Measurements from ENCODE around the gene BCL10. TPM values are rescaled to one million over a fixed set of nuclear protein-coding genes. Genes with fewer than 3 reads are reported as not detected.

Gene BCL10
- polyA plus RNA-seq, 1 donor from 2014 or later, result 17.3 TPM

GRCh38 chr1:85274969-85275453 lies 1.4 kb downstream of the BCL10 start:
- Histone ChIP-seq H3K9ac (ENCODE audit: low read length) (peak overlapping the region; percentile 92), H3K9me2 (ENCODE audit: insufficient read depth, low read length) (no peaks in the 10 kb centered on the region), H3K27me3 (ENCODE audit: insufficient read depth, low read depth, low read length) (no peaks in the 10 kb centered on the region), H3K4me2 (ENCODE audit: low read length) (peak overlapping the region; percentile 99), H3K4me3 (ENCODE audit: low read length) (peak overlapping the region; percentile 99), H2AFZ (ENCODE audit: low read depth, low read length) (no peak overlapping the region), H3K36me3 (ENCODE audit: insufficient read depth, low read length) (no peaks in the 10 kb centered on the region), H3K79me2 (replicated peaks; ENCODE audit: insufficient read depth, low read length) (peaks cover 38% of the 10 kb centered on the region), H3F3A (ENCODE audit: insufficient read depth, low read length, poor library complexity, severe bottlenecking) (no peaks in the 10 kb centered on the region), H3K27ac (ENCODE audit: low read length) (no peak overlapping the region), H3K9me3 (ENCODE audit: low read length) (no peaks in the 10 kb centered on the region), H4K20me1 (ENCODE audit: insufficient read depth) (no peaks in the 10 kb centered on the region)
- no peak for TF ChIP-seq SMC3 (conservative IDR thresholded peaks at IDR 0.05; ENCODE audit: poor library complexity)
- no peak for TF ChIP-seq TAF1 (IDR thresholded peaks at IDR 0.05; ENCODE audit: low read depth)
- TF ChIP-seq CTCF (IDR thresholded peaks at IDR 0.05; ENCODE audit: poor library complexity, severe bottlenecking), result no peak
- TF ChIP-seq POLR2AphosphoS5 (IDR thresholded peaks at IDR 0.05), result no peak
- TF ChIP-seq RAD21 (conservative IDR thresholded peaks at IDR 0.05), result no peak
- no peak for TF ChIP-seq EZH2 (IDR thresholded peaks at IDR 0.05; ENCODE audit: borderline replicate concordance, insufficient read depth, low read length, poor library complexity, severe bottlenecking)
- no peak for TF ChIP-seq MXI1 (conservative IDR thresholded peaks at IDR 0.05; ENCODE audit: poor library complexity, severe bottlenecking)
- no peak for TF ChIP-seq EP300 (conservative IDR thresholded peaks at IDR 0.05; ENCODE audit: poor library complexity, severe bottlenecking)

- H3K4me2 ChIP-seq (ENCODE audit: low read length), result no peak overlapping the region
- TF ChIP-seq CTCF (IDR thresholded peaks at IDR 0.05; ENCODE audit: poor library complexity, severe bottlenecking) (no peak), EZH2 (IDR thresholded peaks at IDR 0.05; ENCODE audit: borderline replicate concordance, insufficient read depth, low read length, poor library complexity, severe bottlenecking) (no peak), MXI1 (conservative IDR thresholded peaks at IDR 0.05; ENCODE audit: poor library complexity, severe bottlenecking) (no peak), REST (IDR thresholded peaks at IDR 0.05; ENCODE audit: borderline replicate concordance) (no peak), RAD21 (conservative IDR thresholded peaks at IDR 0.05) (no peak)
- no peaks in the 10 kb centered on the region for H4K20me1 ChIP-seq (ENCODE audit: insufficient read depth)
- H3K4me3 ChIP-seq (ENCODE audit: low read length), result peak overlapping the region; percentile 99
- H3K36me3 ChIP-seq (ENCODE audit: insufficient read depth, low read length), result no peaks in the 10 kb centered on the region
- peaks cover 38% of the 10 kb centered on the region for H3K79me2 ChIP-seq (replicated peaks; ENCODE audit: insufficient read depth, low read length)
- no peaks in the 10 kb centered on the region for H3K27me3 ChIP-seq (ENCODE audit: insufficient read depth, low read depth, low read length)
- no peaks in the 10 kb centered on the region for H3K9me2 ChIP-seq (ENCODE audit: insufficient read depth, low read length)
- no peak overlapping the region for H3K9ac ChIP-seq (ENCODE audit: low read length)
- H3K9me3 ChIP-seq (ENCODE audit: low read length), result no peaks in the 10 kb centered on the region
- no peak overlapping the region for H3K27ac ChIP-seq (ENCODE audit: low read length)
- H2AFZ ChIP-seq (ENCODE audit: low read depth, low read length), result no peak overlapping the region
- H3F3A ChIP-seq (ENCODE audit: insufficient read depth, low read length, poor library complexity, severe bottlenecking), result no peaks in the 10 kb centered on the region
Observed at GRCh38 chr1:85273397-85273796, 3.0 kb downstream of the BCL10 start.
